G401 (cell line): ENCODE results near the gene GATA1. TPM values are rescaled to one million over a fixed set of nuclear protein-coding genes. Genes with fewer than 3 reads are reported as not detected.

Source experiments
- DNase-seq: peaks from one replicate; pipeline ENCODE4 v3.0.0-alpha.2; 2015; ENCODE audit warnings: low spot score
- in situ Hi-C: cut with HindIII; loops from 2 replicates; pipeline ENCODE4 v1.10.0; 2016; ENCODE audit warnings: low sequenced_read_pairs, mixed read lengths
- total RNA-seq: library from RNA; depleted of rRNA; stranded (reverse); fragments of >200 nt; shearing (Covaris generic); gene quantifications from 2 replicates; pipeline ENCODE4 v1.2.3, GENCODE V29; 2014; rRNA removed

The GATA1 gene
- total RNA-seq, 1 experiment from 2014 or later: not detected

DNA sequence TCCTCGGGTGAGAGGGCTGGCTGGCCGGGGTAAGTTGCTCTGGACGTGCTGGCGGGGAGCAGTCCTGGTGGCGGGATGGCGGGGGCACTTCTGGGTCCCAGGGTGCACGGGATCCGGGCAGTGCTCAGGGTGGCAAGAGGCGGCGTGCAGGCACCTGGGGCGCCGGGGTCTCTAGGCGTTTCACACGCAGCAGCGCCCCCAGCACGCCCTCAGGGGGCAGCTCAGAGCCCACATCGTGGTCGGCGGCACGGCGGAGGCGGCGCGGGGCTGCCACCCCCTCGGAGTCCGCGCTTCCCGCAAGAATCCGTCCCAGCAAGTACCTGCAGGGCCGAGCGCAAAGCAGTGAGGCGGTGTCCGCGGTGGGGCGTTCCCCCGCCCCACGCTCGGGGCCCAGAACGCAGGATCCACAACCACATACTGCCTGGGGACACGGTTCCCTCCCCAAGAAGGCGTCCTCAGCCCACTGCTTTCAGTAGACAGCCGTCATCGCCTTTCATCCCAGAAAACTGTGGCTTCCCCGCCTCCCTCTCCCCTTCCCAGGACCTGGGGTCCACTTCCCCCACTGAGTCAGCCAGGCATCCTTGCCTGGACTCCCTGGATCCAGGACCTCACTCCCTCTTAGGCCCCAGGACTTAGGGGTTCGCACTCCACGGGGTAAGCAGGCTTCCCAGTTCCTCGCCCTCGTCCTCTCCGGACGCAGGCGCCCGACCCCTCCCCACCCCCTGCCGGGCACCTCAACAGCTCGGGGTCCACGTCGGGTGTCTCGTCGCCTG lies 44.9 kb downstream of the GATA1 start:
- DNase-seq: no peak
- in situ Hi-C loops: no loop called here

DNA sequence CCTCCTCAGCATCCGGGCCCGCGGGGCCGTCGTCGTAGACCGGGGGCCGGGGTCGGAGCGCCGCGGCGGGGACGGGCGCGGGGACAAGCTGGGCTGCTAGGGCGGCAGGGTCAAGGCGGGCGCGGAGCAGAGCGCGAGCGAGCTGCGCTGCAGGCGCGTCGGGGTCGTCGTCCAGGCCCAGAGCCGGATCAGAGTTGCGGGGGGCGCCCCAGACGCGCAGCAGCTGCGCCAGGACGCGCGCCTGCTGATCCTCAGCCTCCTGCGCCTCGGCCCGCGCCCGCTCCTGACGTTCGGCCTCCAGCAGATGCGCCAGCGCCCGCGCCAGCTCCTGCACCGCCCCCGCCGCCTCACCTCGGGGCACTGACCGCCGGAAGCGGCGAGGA lies 45.5 kb downstream of the GATA1 start:
- DNase-seq: no peak
- in situ Hi-C loops: no loop called here

GRCh38 chrX:48833542-48834138 lies 47.2 kb downstream of the GATA1 start:
- peak; percentile 38 for DNase-seq
- in situ Hi-C loops: no loop called here

- in situ Hi-C loops: no loop called here
- peak; percentile 38 for DNase-seq
These were observed 48.0 kb downstream of the GATA1 start for GRCh38 chrX:48834383-48834709.

- in situ Hi-C loops: no loop called here
These were observed 49.3 kb downstream of the GATA1 start, which contains the start of gene PCSK1N for GRCh38 chrX:48835524-48836329. Gene PCSK1N (minus strand): TSS chrX:48835610. CDS start chrX:48835532, 78 bp downstream.

DNA sequence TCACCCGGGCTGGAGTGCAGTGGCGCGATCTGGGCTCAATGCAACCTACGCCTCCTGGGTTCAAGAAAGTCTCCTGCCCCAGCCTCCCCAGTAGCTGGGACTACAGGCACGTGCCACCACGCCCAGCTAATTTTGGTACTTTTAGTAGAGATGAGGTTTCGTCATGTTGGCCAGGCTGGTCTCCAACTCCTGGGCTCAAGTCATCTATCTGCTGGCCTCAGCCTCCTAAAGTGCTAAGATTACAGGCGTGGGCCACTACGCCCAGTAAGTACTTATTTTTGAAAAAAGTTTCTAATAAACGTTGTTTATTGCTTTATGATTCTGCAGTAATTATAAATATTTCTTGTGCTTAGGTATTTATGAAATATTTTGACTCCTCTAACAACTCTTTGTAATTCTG lies 53.3 kb downstream of the GATA1 start:
- DNase-seq: no peak
- in situ Hi-C loops: no loop called here

More at GRCh38 chrX:48835524-48836329, 49.3 kb downstream of the GATA1 start, which contains the start of gene PCSK1N:
- DNase-seq: peak; percentile 81

Other genes starting within 250 kb of the GATA1 start
- gene TBC1D25, start 246.9 kb upstream of the GATA1 start, total RNA-seq: 2.0 and 6.6 TPM in 2 replicates
- 297 and 376 TPM in 2 replicates for gene RBM3, start 212.1 kb upstream of the GATA1 start, total RNA-seq
- gene WDR13, start 189.1 kb upstream of the GATA1 start, total RNA-seq: 71.3 and 76.8 TPM in 2 replicates
- gene WAS, start 102.8 kb upstream of the GATA1 start, total RNA-seq: not detected in 2 replicates
- gene SUV39H1, start 89.9 kb upstream of the GATA1 start, total RNA-seq: 9.5 and 13.3 TPM in 2 replicates
- gene GLOD5, start 24.8 kb upstream of the GATA1 start, total RNA-seq: not detected in 2 replicates
- 67.8 and 118 TPM in 2 replicates for gene HDAC6, start 15.5 kb downstream of the GATA1 start, total RNA-seq
- gene ERAS, start 39.9 kb downstream of the GATA1 start, total RNA-seq: 9.6 TPM in 1 of 2 replicates, not detected in the other
- gene PCSK1N, start 49.0 kb downstream of the GATA1 start, total RNA-seq: 3.5 TPM in 1 of 2 replicates, not detected in the other
- 115 and 138 TPM in 2 replicates for gene TIMM17B, start 111.2 kb downstream of the GATA1 start, total RNA-seq
- gene PQBP1, start 111.3 kb downstream of the GATA1 start, total RNA-seq: 96.1 and 119 TPM in 2 replicates
- 10.1 and 15.7 TPM in 2 replicates for gene SLC35A2, start 125.1 kb downstream of the GATA1 start, total RNA-seq
- gene PIM2, start 132.4 kb downstream of the GATA1 start, total RNA-seq: 14.6 and 20.6 TPM in 2 replicates
- gene OTUD5, start 171.0 kb downstream of the GATA1 start, total RNA-seq: 70.5 and 75.2 TPM in 2 replicates
- 0.37 and 0.44 TPM in 2 replicates for gene KCND1, start 185.3 kb downstream of the GATA1 start, total RNA-seq
- 19.1 and 22.9 TPM in 2 replicates for gene GRIPAP1, start 215.7 kb downstream of the GATA1 start, total RNA-seq